ENCODE measurements around the gene SETBP1.

Gene SETBP1

GRCh38 chr18:44680273-44681075 lies at the start of gene SETBP1:
Gene SETBP1, plus strand, starts transcription at chr18:44680888. Its CDS starts 20,459 bp downstream, at chr18:44701347.
- TF ChIP-seq CTCF (IDR thresholded peaks at IDR 0.05; ENCODE audit: insufficient read depth, low read depth, low read length, missing control alignments), result no peak
- DNase-seq (ENCODE audit: low read depth), result peak; percentile 65
- peak within 1 kb of the TSS; percentile 67 for H3K4me3 ChIP-seq (ENCODE audit: low read depth, low read length)

GRCh38 chr18:44632469-44633145 lies 48.1 kb upstream of the SETBP1 start:
- DNase-seq (ENCODE audit: low read depth), result no peak
- no peak for TF ChIP-seq CTCF (IDR thresholded peaks at IDR 0.05; ENCODE audit: insufficient read depth, low read depth, low read length, missing control alignments)
- no peak overlapping the region for H3K4me3 ChIP-seq (ENCODE audit: low read depth, low read length)

- no peak for DNase-seq (ENCODE audit: low read depth)
- TF ChIP-seq CTCF (IDR thresholded peaks at IDR 0.05; ENCODE audit: insufficient read depth, low read depth, low read length, missing control alignments), result no peak
- H3K4me3 ChIP-seq (ENCODE audit: low read depth, low read length), result no peak overlapping the region
Measured at GRCh38 chr18:44635546-44635945, 45.1 kb upstream of the SETBP1 start.

GRCh38 chr18:44636241-44636640 lies 44.4 kb upstream of the SETBP1 start:
- no peak overlapping the region for H3K4me3 ChIP-seq (ENCODE audit: low read depth, low read length)
- TF ChIP-seq CTCF (IDR thresholded peaks at IDR 0.05; ENCODE audit: insufficient read depth, low read depth, low read length, missing control alignments), result no peak
- DNase-seq (ENCODE audit: low read depth), result peak; percentile 8

GRCh38 chr18:44637210-44638033 lies 43.3 kb upstream of the SETBP1 start:
- TF ChIP-seq CTCF (IDR thresholded peaks at IDR 0.05; ENCODE audit: insufficient read depth, low read depth, low read length, missing control alignments), result no peak
- peak; percentile 7 for DNase-seq (ENCODE audit: low read depth)
- H3K4me3 ChIP-seq (ENCODE audit: low read depth, low read length), result no peak overlapping the region

GRCh38 chr18:44638034-44638540 lies 42.6 kb upstream of the SETBP1 start:
- H3K4me3 ChIP-seq (ENCODE audit: low read depth, low read length), result no peak overlapping the region
- DNase-seq (ENCODE audit: low read depth), result no peak
- TF ChIP-seq CTCF (IDR thresholded peaks at IDR 0.05; ENCODE audit: insufficient read depth, low read depth, low read length, missing control alignments), result no peak
